Sigmoid colon (tissue), 3 donors: ENCODE data around the gene SIDT1.

Experiments
- POLR2A ChIP-seq, 2 donors: fragments of 450-650 bp; IDR thresholded peaks; one replicate each; pipeline ENCODE4 v1.6.1; 2016; ENCODE audit warnings: antibody characterized with exemption in 2 of 2, mild to moderate bottlenecking in 2 of 2, moderate library complexity in 2 of 2
- TF ChIP-seq, protein P1 (sequence below), 4 experiments: fragments of 450-650 bp in 3 of 4; fragments of 200-600 bp in 1 of 4; IDR thresholded peaks; one replicate each; pipeline ENCODE4 v1.5.1; 2016 to 2019; ENCODE audit warnings: antibody characterized with exemption in 4 of 4, mild to moderate bottlenecking in 3 of 4, moderate library complexity in 2 of 4

DNA sequence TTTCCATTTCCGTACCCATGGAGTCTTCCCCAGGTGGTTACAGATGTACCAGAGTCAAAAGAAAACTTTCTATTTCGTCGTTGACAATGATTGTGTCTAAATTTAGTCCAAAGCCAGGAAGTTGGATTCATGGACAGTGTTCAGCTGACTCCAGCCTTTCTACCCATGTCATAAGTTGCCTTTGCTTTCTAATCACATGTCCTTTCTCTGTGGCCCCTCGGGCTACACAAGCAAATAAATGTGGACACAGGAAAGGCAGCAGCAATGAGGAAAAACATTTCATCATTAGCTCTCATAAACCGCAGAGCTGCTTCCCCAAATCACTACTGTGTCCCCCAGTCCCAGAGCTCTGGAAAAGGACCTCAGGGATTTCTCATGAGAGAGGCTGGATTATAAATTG, 82.0 kb downstream of the SIDT1 start:
- TF ChIP-seq, protein P1, sequence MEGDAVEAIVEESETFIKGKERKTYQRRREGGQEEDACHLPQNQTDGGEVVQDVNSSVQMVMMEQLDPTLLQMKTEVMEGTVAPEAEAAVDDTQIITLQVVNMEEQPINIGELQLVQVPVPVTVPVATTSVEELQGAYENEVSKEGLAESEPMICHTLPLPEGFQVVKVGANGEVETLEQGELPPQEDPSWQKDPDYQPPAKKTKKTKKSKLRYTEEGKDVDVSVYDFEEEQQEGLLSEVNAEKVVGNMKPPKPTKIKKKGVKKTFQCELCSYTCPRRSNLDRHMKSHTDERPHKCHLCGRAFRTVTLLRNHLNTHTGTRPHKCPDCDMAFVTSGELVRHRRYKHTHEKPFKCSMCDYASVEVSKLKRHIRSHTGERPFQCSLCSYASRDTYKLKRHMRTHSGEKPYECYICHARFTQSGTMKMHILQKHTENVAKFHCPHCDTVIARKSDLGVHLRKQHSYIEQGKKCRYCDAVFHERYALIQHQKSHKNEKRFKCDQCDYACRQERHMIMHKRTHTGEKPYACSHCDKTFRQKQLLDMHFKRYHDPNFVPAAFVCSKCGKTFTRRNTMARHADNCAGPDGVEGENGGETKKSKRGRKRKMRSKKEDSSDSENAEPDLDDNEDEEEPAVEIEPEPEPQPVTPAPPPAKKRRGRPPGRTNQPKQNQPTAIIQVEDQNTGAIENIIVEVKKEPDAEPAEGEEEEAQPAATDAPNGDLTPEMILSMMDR (IDR thresholded peaks at IDR 0.05) = no peak
- no peak for TF ChIP-seq POLR2A (IDR thresholded peaks at IDR 0.05)
